Measurements from ENCODE around the gene TFAP2A.

TFAP2A gene

DNA sequence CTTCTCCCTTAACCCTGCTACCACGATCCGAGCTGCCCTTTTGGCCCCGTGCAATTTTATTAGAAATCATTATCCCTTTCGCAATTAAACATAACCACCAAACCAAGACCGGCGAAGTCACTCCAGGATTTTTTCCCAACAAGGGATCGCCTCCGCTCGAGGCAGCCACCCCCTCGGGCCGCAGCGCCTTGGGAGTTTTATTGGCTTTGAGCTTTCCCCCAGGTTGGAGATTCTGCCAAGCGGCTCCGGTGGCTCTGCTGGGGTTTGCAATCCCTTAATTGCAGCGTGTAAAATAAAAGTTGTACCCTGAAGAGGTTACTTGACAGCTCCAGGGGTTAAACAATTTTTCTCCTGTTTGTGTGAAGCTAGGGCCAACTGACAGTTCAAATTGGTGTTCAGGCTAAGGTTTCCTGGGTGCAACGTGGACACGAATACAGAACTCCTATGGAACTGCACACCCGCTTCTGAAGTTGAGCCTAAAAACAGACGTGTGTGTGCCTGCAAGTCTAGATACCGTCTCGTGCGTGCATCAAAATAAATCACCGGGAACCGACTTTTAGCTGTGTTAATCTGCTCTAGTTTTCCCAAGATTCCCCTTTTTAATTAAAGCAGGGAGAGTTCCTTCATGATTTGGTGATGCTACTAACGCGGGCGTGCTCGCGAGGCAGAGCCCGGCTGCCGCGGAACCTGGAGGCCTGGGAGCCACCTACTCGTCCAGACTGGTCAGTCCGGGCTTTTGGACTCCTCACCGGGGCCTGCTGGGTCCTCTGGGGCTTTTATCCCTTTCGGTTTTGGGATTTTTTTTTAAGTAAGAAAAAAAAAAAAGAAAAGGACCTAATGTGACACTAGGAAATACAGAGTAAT, 975 bp upstream of the TFAP2A start:
- ChIA-PET POLR2A (ENCODE audit: low non-redundant PET) (interaction anchor here (0.7 to 1.9 kb wide), 9 partner anchors 10 to 277 kb away, joined by 3 to 6 read pairs (median 5); no protein-coding TSS in a partner anchor), CTCF (interaction anchor here (0.6 to 4.5 kb wide), 7 partner anchors 12 to 877 kb away, joined by 3 to 26 read pairs (median 5); no protein-coding TSS in a partner anchor)
- DNase-seq (ENCODE audit: low spot score), result peak; percentile 27
- TF ChIP-seq, protein P1, sequence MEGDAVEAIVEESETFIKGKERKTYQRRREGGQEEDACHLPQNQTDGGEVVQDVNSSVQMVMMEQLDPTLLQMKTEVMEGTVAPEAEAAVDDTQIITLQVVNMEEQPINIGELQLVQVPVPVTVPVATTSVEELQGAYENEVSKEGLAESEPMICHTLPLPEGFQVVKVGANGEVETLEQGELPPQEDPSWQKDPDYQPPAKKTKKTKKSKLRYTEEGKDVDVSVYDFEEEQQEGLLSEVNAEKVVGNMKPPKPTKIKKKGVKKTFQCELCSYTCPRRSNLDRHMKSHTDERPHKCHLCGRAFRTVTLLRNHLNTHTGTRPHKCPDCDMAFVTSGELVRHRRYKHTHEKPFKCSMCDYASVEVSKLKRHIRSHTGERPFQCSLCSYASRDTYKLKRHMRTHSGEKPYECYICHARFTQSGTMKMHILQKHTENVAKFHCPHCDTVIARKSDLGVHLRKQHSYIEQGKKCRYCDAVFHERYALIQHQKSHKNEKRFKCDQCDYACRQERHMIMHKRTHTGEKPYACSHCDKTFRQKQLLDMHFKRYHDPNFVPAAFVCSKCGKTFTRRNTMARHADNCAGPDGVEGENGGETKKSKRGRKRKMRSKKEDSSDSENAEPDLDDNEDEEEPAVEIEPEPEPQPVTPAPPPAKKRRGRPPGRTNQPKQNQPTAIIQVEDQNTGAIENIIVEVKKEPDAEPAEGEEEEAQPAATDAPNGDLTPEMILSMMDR (conservative IDR thresholded peaks at IDR 0.05; ENCODE audit: low read depth), result no peak
- H3K27ac ChIP-seq, result peak overlapping the region; percentile 99

DNA sequence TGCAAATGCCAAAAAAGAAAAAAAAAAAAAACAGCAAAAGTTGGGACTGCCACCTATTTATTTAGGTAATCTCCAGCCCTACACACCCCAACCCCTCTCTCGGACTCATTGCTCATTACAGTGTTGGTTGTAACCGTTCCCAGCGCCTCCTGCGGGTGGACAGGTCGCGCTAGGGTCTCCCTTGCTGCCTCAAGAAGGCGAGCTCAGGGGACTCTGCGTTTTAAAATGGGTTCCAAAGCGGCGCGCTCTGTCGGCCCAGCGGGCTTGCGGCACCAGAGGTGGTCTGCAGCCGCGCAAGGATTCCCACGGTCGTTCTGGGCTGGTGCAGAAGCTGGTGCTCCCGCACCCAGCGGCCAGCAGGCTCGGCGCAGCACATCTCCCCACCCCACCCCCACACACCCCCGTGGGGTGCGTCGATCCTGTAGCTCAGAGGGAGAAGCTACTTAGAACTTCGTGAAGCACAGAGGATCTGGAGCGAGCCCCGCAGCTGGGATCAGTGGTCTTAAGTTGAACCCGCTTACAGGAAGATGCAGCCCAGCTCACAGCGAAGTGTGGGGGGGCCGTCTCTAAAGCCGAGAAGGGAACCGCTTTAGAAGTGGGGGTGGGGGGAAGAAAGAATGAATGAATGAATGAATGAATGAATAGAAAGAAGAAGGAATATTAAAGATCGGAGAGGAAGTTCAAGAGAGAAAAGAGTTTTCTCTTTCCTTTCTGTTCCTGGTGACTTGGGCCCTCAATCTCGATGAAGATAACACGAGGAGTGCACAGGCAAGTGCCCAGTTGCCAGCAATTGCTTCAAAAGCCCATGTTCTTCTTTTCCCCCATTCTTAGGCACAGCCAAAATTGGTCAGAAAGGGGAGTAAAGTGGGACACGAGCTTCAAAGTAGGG, 780 bp downstream of the TFAP2A start:
- POLR2A ChIA-PET (ENCODE audit: low non-redundant PET), result interaction anchor here (0.7 to 1.5 kb wide), 5 partner anchors 14 to 330 kb away, joined by 4 to 6 read pairs (median 5); no protein-coding TSS in a partner anchor
- CTCF ChIA-PET, result interaction anchor here (0.7 to 4.5 kb wide), 7 partner anchors 9 to 493 kb away, joined by 3 to 26 read pairs (median 4); no protein-coding TSS in a partner anchor
- DNase-seq (ENCODE audit: low spot score), result peak; percentile 46
- TF ChIP-seq, protein P1 (conservative IDR thresholded peaks at IDR 0.05; ENCODE audit: low read depth), result peak; percentile 55
- peak overlapping the region; percentile 99 for H3K27ac ChIP-seq

DNA sequence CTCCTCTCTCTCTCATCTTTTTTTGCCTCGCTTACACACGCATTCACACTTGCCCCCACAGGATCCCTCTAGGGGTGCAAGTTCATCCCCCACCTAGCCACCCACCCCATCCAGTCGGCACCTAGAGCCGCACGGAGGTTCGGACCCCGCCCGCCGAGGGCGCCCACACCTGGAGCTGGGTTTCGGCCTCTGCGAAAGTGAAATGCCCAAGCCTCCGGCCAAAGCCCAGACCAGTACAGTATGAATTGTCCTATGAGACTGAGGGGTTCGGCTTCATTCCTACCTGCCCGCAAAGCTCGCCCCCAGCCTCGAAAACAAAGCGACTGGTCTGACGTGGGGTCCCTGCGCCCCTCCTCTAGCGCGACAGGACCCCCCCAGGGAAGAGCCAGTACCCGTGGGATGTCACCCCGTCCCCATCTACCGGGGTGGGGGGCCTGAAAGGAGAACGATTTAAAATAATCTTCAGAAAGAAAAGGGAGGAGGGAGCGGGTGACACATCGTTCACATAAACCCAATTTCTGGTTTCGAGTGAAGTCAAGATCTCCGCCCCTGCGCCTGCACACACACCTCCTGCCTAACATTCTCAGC, 1.5 kb downstream of the TFAP2A start:
- no peak for DNase-seq (ENCODE audit: low spot score)
- TF ChIP-seq, protein P1 (conservative IDR thresholded peaks at IDR 0.05; ENCODE audit: low read depth), result no peak
- H3K27ac ChIP-seq, result peak overlapping the region; percentile 99
- ChIA-PET POLR2A (ENCODE audit: low non-redundant PET) (interaction anchor here (0.7 to 1.0 kb wide), 3 partner anchors 16 to 329 kb away, joined by 4 to 7 read pairs (median 6); no protein-coding TSS in a partner anchor), CTCF (interaction anchor here (0.5 to 4.5 kb wide), 7 partner anchors 9 to 557 kb away, joined by 3 to 26 read pairs (median 4); no protein-coding TSS in a partner anchor)

DNA sequence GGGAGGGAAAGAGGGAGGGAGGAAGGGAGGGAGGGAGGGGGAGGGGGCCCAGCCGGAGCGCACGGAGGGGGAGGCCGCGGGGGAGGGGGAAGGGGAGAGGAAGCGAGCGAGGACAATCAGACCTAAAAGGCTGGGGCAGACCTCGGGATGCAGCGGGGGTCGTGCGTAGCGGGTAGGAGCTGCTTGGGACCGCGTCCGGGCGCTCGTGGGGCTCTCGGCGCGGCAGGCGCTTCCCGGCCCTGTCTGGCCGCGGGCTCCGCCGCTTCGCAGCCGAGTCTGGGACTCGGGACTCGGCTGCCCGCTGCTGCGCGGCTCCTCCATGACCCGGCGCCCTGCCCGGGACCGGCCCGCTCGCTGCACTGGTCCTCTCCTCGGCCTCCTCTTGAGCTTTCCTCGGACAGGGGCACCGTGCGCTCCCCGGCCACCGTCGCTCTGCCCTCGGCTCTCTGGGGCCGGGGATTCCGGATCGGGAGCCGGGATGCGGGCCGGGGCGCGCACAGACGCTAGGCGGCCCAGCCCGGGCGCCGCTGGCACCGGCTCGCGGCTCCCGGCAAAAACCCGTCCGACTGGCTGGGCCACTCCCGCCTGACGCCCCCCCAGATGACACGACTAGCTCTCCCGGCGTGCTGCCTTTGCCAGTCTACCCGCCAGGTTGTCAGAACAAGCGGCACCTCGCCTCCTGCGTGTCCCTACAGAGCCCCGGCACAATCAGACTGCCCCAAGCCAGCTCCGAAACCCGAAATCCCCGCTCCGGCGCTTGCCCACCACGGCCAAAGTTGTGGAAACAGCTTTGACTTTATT, 2.2 kb downstream of the TFAP2A start:
- peak overlapping the region; percentile 99 for H3K27ac ChIP-seq
- TF ChIP-seq, protein P1 (conservative IDR thresholded peaks at IDR 0.05; ENCODE audit: low read depth), result no peak
- CTCF ChIA-PET, result interaction anchor here (0.5 to 4.5 kb wide), 7 partner anchors 12 to 556 kb away, joined by 3 to 26 read pairs (median 3); no protein-coding TSS in a partner anchor
- POLR2A ChIA-PET (ENCODE audit: low non-redundant PET), result interaction anchor here (0.7 to 1.0 kb wide), 2 partner anchors 249 to 328 kb away, joined by 6 to 7 read pairs; no protein-coding TSS in a partner anchor
- DNase-seq (ENCODE audit: low spot score), result peak; percentile 72

DNA sequence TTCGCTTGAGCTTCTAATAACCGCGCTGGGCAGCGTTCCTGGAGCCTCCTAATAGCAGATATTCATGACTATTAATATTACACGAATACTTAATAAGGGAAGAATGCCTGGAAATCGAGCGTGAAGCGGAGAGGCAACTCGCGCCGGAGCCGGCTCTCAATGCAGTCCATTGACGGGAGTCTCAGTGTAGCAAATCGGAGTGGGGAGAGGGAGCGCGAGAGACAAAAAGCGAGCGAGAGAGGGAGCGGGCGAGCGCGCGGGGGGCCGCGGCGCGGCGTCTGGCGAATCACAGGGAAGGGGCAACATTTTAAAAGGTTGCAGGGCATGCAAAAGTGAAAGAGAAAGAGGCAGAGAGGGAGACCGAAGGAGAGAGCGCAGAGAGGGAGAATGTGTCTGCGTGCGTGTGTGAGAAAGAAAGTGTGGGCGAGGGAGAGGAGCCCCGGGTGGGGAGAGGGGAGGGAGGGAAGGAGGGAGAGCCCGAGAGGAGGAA, 2.9 kb downstream of the TFAP2A start:
- DNase-seq (ENCODE audit: low spot score), result no peak
- CTCF ChIA-PET, result interaction anchor here (1.1 to 4.5 kb wide), 3 partner anchors 17 to 328 kb away, joined by 3 to 26 read pairs (median 4); no protein-coding TSS in a partner anchor
- TF ChIP-seq, protein P1 (conservative IDR thresholded peaks at IDR 0.05; ENCODE audit: low read depth), result no peak
- POLR2A ChIA-PET (ENCODE audit: low non-redundant PET), result interaction anchor here (1.0 kb wide), 1 partner anchor 249 kb away, joined by 6 read pairs; no protein-coding TSS in a partner anchor
- H3K27ac ChIP-seq, result peak overlapping the region; percentile 99
